NT2/D1 (cell line): ENCODE measurements around the gene MPO.

Source experiments
- SUZ12 ChIP-seq: IDR thresholded peaks from 2 replicates; pipeline ENCODE4 v1.6.1; 2011; ENCODE audit not compliant: insufficient read length, insufficient read depth; ENCODE audit errors: extremely low read depth
- ZNF274 ChIP-seq: IDR thresholded peaks from 2 replicates; pipeline ENCODE4 v1.6.1; 2011; ENCODE audit warnings: mild to moderate bottlenecking, low read depth, low read length

DNA sequence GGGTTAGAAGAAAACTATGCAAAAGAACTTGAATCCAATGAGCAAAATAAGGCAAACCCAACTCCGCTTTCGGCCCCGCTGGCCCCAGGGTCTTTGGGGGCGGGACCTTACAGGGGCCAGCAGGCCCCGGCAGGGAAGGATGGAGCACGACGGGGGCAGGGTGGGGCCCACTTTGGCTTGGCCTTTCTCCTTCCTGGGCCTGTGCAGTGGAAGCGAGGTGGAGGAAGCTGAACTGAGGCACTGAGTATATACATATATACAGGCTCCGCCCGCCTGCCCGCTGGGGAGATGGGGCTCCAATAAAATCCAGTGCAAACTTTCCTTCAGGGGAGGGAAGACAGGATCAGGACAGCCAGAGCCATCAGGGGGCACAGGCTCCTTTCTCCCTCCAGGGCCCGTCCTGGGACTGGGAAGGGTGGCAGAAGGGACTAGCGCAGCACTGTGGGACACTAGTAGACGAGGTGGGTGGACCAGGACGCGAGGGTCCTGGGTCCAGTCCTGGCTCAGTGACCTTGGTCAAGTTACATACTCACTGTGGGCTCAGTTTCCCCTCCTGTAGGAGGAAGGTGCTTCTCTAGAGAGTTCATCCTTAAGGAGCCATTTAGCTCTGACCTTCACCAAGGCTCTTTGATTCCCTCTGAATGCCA, 20.9 kb upstream of the MPO start:
- TF ChIP-seq ZNF274 = no peak
- TF ChIP-seq SUZ12 = no peak
